Measurements from ENCODE around the gene SEMA5A. TPM values are rescaled to one million over a fixed set of nuclear protein-coding genes. Genes with fewer than 3 reads are reported as not detected.
A peak's percentile ranks its signal among the peaks of the same experiment; 100 is the strongest.

Gene SEMA5A
- total and polyA plus RNA-seq, 2 of the 8 experiments (the other 6 are each of a cell fraction or from before 2014, with no cell fraction given), result 5.3 to 8.9 TPM

DNA sequence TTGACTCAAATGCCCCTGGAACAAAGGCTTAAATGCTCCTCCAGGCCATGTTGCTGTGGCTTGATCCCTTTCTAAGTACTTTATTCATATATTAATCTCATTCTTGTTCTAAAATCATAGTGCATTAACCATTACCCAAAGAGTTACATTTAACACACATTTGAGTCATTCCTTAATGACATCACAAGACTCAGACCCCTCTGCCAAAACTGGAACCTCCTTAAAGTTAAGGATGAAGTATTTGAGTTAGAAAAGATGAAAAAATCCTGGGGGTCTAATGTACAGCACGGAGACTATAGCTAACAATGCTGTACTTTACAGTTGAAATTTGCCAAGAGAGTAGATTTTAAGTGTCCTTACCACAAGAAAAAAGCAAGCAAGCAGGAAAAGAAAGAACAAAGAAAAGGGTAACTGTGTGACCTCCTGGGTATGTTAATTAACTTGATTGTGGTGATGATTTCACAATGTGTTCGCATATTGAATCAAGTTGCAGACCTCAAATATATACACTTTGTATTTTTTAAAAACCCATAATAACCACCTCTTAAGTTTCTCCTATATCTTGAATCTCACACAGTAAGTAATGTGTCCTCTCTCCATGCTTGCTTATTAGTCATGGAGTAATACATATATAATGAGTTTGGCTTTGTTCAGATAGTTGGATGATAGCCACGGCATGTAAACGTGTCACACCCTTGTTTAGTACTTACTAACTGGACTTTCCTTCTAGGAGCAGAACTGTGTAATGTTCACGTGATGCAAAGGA is 376.9 kb downstream of the SEMA5A start:
- Histone ChIP-seq H2AFZ (ENCODE audit: low read length) (no peak overlapping the region), H4K20me1 (replicated peaks in 1 of 2; ENCODE audit: control insufficient read depth in 1 of 2, insufficient read depth in 2 of 2, low read length in 2 of 2) (no peaks in the 10 kb centered on the region), H4K5ac (ENCODE audit: insufficient read length, low read depth, low read length) (no peak overlapping the region), H3K27ac (ENCODE audit: low read depth, low read length) (no peak overlapping the region), H3K4me3 (ENCODE audit: extremely low read depth in 1 of 4, insufficient read depth in 2 of 4, low read depth in 3 of 4, low read length in 4 of 4) (no peak overlapping the region), H3K9ac (replicated peaks in 1 of 4; ENCODE audit: extremely low read depth in 1 of 4, low read depth in 3 of 4, low read length in 3 of 4) (no peak overlapping the region), H3K4me2 (ENCODE audit: insufficient read depth in 1 of 2, low read depth in 2 of 2, low read length in 2 of 2) (no peak overlapping the region), H3K9me3 (ENCODE audit: insufficient read depth in 2 of 2, low read depth in 1 of 2, low read length in 1 of 2) (no peaks in the 10 kb centered on the region), H2BK120ac (replicated peaks; ENCODE audit: low read depth, low read length) (no peak overlapping the region), H3K79me2 (ENCODE audit: control insufficient read depth in 1 of 2, insufficient read depth in 2 of 2, low read length in 2 of 2) (no peaks in the 10 kb centered on the region), H2BK20ac (ENCODE audit: low read length) (no peak overlapping the region), H2AK5ac (ENCODE audit: low read depth, low read length) (no peak overlapping the region), H3K23me2 (ENCODE audit: low read depth, low read length) (no peaks in the 10 kb centered on the region), H4K91ac (replicated peaks; ENCODE audit: insufficient read length, low read length) (no peak overlapping the region), H3K79me1 (ENCODE audit: low read depth, low read length) (no peaks in the 10 kb centered on the region), H3K14ac (ENCODE audit: insufficient read length) (no peak overlapping the region), H3K56ac (replicated peaks; ENCODE audit: insufficient read length, low read depth, low read length) (no peak overlapping the region), H2BK12ac (ENCODE audit: low read depth, low read length) (no peak overlapping the region), H3K23ac (ENCODE audit: insufficient read length) (no peak overlapping the region), H2BK15ac (ENCODE audit: low read length) (no peak overlapping the region), H3K27me3 (replicated peaks in 1 of 4; ENCODE audit: control insufficient read depth in 3 of 4, extremely low read depth in 1 of 4, insufficient read depth in 3 of 4, low read length in 3 of 4) (no peaks in the 10 kb centered on the region), H3K4ac (replicated peaks; ENCODE audit: insufficient read length, low read depth, low read length) (no peak overlapping the region), H4K8ac (ENCODE audit: extremely low read depth, insufficient read depth, low read length) (no peak overlapping the region), H3K36me3 (ENCODE audit: control insufficient read depth in 2 of 4, insufficient read depth in 4 of 4, low read length in 3 of 4) (no peaks in the 10 kb centered on the region), H2BK5ac (ENCODE audit: low read depth, low read length) (no peak overlapping the region), H3K18ac (ENCODE audit: extremely low read depth, low read length) (peak overlapping the region; percentile 11; the same call in 1 of the 2 replicates), H3K4me1 (replicated peaks in 1 of 4; ENCODE audit: control insufficient read depth in 3 of 4, insufficient read depth in 4 of 4, low read length in 3 of 4) (peaks cover 0 to 7% (median 1%) of the 10 kb centered on the region in 4 experiments; a peak in 2 of 7 replicates)
- DNase-seq (ENCODE audit: low read depth in 1 of 2, low spot score in 2 of 2) (no peak), FAIRE-seq (no peak)
- ChIA-PET CTCF (ENCODE audit: partially characterized antibody) (interaction anchor here (1.0 to 3.8 kb wide), 2 partner anchors 13 to 38 kb away, joined by 3 to 26 read pairs; no protein-coding TSS in a partner anchor), POLR2A (ENCODE audit: partially characterized antibody) (no interaction called here)
- WGBS, 2 experiments (ENCODE audit: extremely low coverage in 1 of 2, insufficient coverage in 1 of 2, insufficient read length in 1 of 2, insufficient replicate concordance in 2 of 2, low coverage in 1 of 2, low lambda C conversion rate in 2 of 2, missing lambda C conversion rate in 1 of 2), result 82% methylated on average over 5 of the region's 5 CpGs; no CpG with 5 or more reads in 1 of the 2 experiments
- TF ChIP-seq POLR2A (IDR thresholded peaks at IDR 0.05; ENCODE audit: control extremely low read depth in 1 of 2, low read depth in 2 of 2, low read length in 2 of 2) (no peak), TEAD4 (IDR thresholded peaks at IDR 0.05; ENCODE audit: low read depth, low read length) (no peak), KDM1A (IDR thresholded peaks at IDR 0.05; ENCODE audit: borderline replicate concordance, low read length) (no peak), KDM5A (IDR thresholded peaks at IDR 0.05; ENCODE audit: low read length) (no peak), FOSL1 (IDR thresholded peaks at IDR 0.05; ENCODE audit: insufficient read depth, low read depth, low read length) (no peak), SIX5 (IDR thresholded peaks at IDR 0.05; ENCODE audit: low read depth, low read length) (no peak), RFX5 (IDR thresholded peaks at IDR 0.05; ENCODE audit: borderline replicate concordance, low read depth, low read length) (no peak), SP2 (IDR thresholded peaks at IDR 0.05; ENCODE audit: low read length) (no peak), NRF1 (IDR thresholded peaks at IDR 0.05; ENCODE audit: low read depth, low read length) (no peak), RNF2 (IDR thresholded peaks at IDR 0.05; ENCODE audit: borderline replicate concordance, low read depth, low read length, missing control alignments, poor library complexity, severe bottlenecking) (no peak), HDAC2 (IDR thresholded peaks at IDR 0.05; ENCODE audit: borderline replicate concordance in 1 of 2, low read depth in 2 of 2, low read length in 2 of 2) (no peak), CEBPB (IDR thresholded peaks at IDR 0.05; ENCODE audit: low read depth, low read length) (no peak), TCF12 (IDR thresholded peaks at IDR 0.05; ENCODE audit: low read depth, low read length) (no peak)

All from H1 (cell line).